Lung (tissue), 12 donors: ENCODE results near the gene CDC27. TPM values are rescaled to one million over a fixed set of nuclear protein-coding genes. Genes with fewer than 3 reads are reported as not detected.

Source experiments
- ATAC-seq: fragments of 200-7000 bp; cut with Tn5 transposase; one replicate; pipeline ENCODE4 v1.9.1; 2020; ENCODE audit warnings: moderate number of reproducible peaks; ENCODE audit not compliant: insufficient read depth, low FRiP score
- DNase-seq, 3 donors: peaks; one replicate each; pipeline ENCODE4 v3.0.0-alpha.2; 2013 to 2017
- H3K27ac ChIP-seq, 2 donors: one replicate each; pipeline ENCODE4 v1.5.1; 2013; ENCODE audit warnings: mild to moderate bottlenecking in 2 of 2, moderate library complexity in 2 of 2, control low read depth in 1 of 2, inconsistent platforms in 1 of 2, low read depth in 1 of 2, low read length in 1 of 2
- H3K27me3 ChIP-seq, 3 donors: one replicate each; pipeline ENCODE4 v1.5.1; 2013; ENCODE audit warnings: low read length in 2 of 3; ENCODE audit not compliant: control insufficient read depth in 3 of 3, insufficient read depth in 3 of 3
- H3K36me3 ChIP-seq, 4 donors: one replicate each; pipeline ENCODE4 v1.5.1; 2013; ENCODE audit warnings: low read length in 4 of 4, mild to moderate bottlenecking in 1 of 4, moderate library complexity in 1 of 4; ENCODE audit not compliant: control insufficient read depth in 4 of 4, insufficient read depth in 4 of 4
- H3K4me1 ChIP-seq, 5 donors: one replicate each; pipeline ENCODE4 v1.5.1; 2013; ENCODE audit warnings: low read length in 5 of 5, mild to moderate bottlenecking in 2 of 5, moderate library complexity in 1 of 5; ENCODE audit not compliant: control insufficient read depth in 5 of 5, insufficient read depth in 5 of 5
- H3K4me3 ChIP-seq: one replicate; pipeline ENCODE4 v1.5.1; 2013; ENCODE audit warnings: mild to moderate bottlenecking, control low read depth, moderate library complexity
- H3K9ac ChIP-seq, 2 donors: one replicate each; pipeline ENCODE4 v1.5.1; 2013; ENCODE audit warnings: low read length in 2 of 2, control low read depth in 1 of 2; ENCODE audit not compliant: insufficient read depth in 1 of 2
- H3K9me3 ChIP-seq, 4 donors: one replicate each; pipeline ENCODE4 v1.5.1; 2013; ENCODE audit warnings: low read length in 3 of 4, mild to moderate bottlenecking in 1 of 4, moderate library complexity in 1 of 4; ENCODE audit not compliant: control insufficient read depth in 4 of 4, insufficient read depth in 3 of 4
- WGBS, 2 donors: extraction: QIAGEN DNeasy Blood & Tissue Kit; methylation state at CpG; one replicate each; pipeline ENCODE4 v1.1.7; 2013; 5-methylcytosine and 5-hydroxymethylcytosine counted together
- polyA plus RNA-seq, 2 donors: library from polyadenylated mRNA; stranded (reverse); fragments of 200-250 nt; gene quantifications; one replicate each; pipeline ENCODE4 v1.2.1, GENCODE V29; 2013
- total RNA-seq, 2 donors: library from RNA; depleted of rRNA in 1 of 2; stranded (reverse); fragments of >200 nt in 1 of 2; gene quantifications; one replicate each; pipeline ENCODE4 v1.2.1, GENCODE V29; 2014 to 2021
- TF ChIP-seq, protein P1 (sequence below): IDR thresholded peaks from 2 replicates; pipeline ENCODE4 v1.5.1; 2012; ENCODE audit warnings: mild to moderate bottlenecking; ENCODE audit errors: control extremely low read depth, extremely low read depth
- donor health status: control.
- donor health status: control.
- donor health status: Bipolar disorder and iron deficiency.
- donor health status: healthy.
- donor health status: DM: yes; HTN: yes; CAD: no.

CDC27 gene
- total and polyA plus RNA-seq, 4 donors = 13.6 to 74.1 (median 46.1) TPM

DNA sequence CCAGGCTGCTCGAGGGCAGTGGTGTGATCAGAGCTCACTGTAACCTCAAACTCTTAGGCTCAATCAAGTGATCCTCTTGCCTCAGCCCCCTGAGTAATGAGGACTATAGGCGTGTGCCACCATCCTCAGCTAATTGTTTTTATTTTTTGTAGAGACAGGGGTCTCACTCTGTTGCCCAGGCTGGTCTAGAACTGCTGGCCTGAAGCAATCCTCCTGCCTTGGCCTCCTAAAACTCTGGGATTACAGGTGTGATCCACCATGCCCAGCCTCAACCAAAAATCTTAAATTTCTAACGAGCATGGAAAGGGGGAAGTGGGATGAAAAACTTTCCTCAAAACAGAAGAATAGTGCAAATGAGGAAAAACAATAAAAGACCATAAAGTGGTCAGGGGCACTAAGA, 92.8 kb downstream of the CDC27 start:
- H3K27ac ChIP-seq = no peak overlapping the region
- no peak overlapping the region for H3K4me3 ChIP-seq
- 72 to 89% methylated on average over 3 of the region's 3 CpGs for WGBS, 2 donors
- TF ChIP-seq, protein P1, sequence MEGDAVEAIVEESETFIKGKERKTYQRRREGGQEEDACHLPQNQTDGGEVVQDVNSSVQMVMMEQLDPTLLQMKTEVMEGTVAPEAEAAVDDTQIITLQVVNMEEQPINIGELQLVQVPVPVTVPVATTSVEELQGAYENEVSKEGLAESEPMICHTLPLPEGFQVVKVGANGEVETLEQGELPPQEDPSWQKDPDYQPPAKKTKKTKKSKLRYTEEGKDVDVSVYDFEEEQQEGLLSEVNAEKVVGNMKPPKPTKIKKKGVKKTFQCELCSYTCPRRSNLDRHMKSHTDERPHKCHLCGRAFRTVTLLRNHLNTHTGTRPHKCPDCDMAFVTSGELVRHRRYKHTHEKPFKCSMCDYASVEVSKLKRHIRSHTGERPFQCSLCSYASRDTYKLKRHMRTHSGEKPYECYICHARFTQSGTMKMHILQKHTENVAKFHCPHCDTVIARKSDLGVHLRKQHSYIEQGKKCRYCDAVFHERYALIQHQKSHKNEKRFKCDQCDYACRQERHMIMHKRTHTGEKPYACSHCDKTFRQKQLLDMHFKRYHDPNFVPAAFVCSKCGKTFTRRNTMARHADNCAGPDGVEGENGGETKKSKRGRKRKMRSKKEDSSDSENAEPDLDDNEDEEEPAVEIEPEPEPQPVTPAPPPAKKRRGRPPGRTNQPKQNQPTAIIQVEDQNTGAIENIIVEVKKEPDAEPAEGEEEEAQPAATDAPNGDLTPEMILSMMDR = no peak
- H3K9me3 ChIP-seq = peaks cover 0 to 8% (median 2%) of the 10 kb centered on the region in 4 donors
- H3K27me3 ChIP-seq = no peaks in the 10 kb centered on the region
- DNase-seq (no peak), ATAC-seq (no peak)
- peaks cover 0 to 8% (median 1%) of the 10 kb centered on the region in 4 donors for H3K36me3 ChIP-seq
- H3K9ac ChIP-seq = no peak overlapping the region
- peaks cover 0 to 5% (median 3%) of the 10 kb centered on the region in 5 donors for H3K4me1 ChIP-seq

DNA sequence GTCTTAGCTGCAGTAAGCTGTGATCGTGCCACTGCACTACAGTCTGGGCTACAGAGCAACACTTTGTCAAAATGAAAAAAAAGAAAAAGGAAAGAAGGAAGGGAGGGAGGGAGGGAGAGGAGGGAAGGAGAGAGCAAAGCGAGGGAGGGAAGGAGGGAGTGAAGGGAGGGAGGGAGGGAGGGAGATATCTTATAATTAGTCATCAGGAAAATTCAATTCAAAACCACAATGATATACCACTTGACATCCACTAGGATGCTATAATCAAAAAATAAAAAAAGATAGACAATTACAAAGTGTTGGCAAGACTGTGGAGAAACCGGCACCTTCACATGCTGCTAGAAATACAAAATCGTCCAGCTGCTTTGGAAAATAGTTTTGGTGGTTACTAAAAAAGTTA, 93.8 kb downstream of the CDC27 start:
- no peak overlapping the region for H3K27ac ChIP-seq
- WGBS, 2 donors = 73 to 81% methylated on average over 4 of the region's 4 CpGs
- H3K36me3 ChIP-seq = peaks cover 0 to 8% (median 1%) of the 10 kb centered on the region in 4 donors
- no peak for ATAC-seq
- no peak overlapping the region for H3K4me3 ChIP-seq
- DNase-seq = no peak
- TF ChIP-seq, protein P1 = no peak
- H3K4me1 ChIP-seq = peaks cover 0 to 5% (median 3%) of the 10 kb centered on the region in 5 donors
- peaks cover 0 to 8% (median 2%) of the 10 kb centered on the region in 4 donors for H3K9me3 ChIP-seq
- no peak overlapping the region for H3K9ac ChIP-seq
- H3K27me3 ChIP-seq = no peaks in the 10 kb centered on the region

DNA sequence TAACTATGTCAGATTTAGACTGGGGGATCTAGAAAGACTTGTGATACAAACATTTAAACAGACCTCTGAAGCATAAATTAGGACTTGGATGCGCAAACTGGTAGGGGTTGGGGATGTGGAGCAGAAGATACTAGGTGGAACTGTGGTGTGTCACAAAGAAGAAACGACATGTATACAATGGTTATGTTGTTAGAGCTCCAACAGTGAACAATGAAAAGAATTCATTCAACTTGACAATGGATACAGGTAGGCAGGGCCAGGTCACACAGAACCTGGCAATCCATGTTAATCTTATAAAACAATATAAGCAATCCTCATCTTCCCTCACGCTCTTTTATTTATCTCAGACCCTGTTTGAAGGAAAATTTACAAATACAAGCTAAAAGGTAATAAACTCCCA, 102.0 kb downstream of the CDC27 start:
- no peaks in the 10 kb centered on the region for H3K27me3 ChIP-seq
- no peaks in the 10 kb centered on the region for H3K4me1 ChIP-seq
- WGBS, 2 donors = 95% methylated on average over 3 of the region's 3 CpGs
- H3K9ac ChIP-seq = no peak overlapping the region
- TF ChIP-seq, protein P1 = no peak
- no peak overlapping the region for H3K4me3 ChIP-seq
- no peak overlapping the region for H3K27ac ChIP-seq
- no peaks in the 10 kb centered on the region for H3K9me3 ChIP-seq
- H3K36me3 ChIP-seq = no peaks in the 10 kb centered on the region
- ATAC-seq (no peak), DNase-seq (no peak)

DNA sequence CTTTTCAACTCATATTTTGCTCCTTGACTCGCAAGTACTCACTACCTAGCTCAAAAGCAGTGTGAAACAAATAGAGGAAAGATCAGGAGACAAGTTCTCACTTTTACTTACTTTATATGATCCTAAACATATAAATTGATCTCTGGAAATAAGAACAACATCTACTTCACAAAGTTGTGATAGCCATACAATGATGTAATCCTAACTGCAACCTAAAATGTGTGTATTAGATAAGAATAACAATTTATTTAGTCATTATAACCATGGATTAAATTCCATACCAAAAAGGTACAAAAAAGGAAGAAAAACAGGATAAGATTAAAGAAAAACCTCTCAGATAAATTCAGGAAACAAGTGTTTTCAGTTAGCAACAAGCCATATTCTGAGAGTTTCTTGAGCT, 103.4 kb downstream of the CDC27 start:
- Histone ChIP-seq H3K36me3 (no peaks in the 10 kb centered on the region), H3K4me1 (no peaks in the 10 kb centered on the region), H3K27ac (no peak overlapping the region), H3K4me3 (no peak overlapping the region), H3K9ac (no peak overlapping the region), H3K9me3 (no peaks in the 10 kb centered on the region), H3K27me3 (no peaks in the 10 kb centered on the region)
- ATAC-seq = no peak
- TF ChIP-seq, protein P1 = no peak
- WGBS, 2 donors = 91 to 95% methylated on average over 1 of the region's 1 CpG
- no peak for DNase-seq
